ENCODE results near the gene TNRC6B. TPM values are rescaled to one million over a fixed set of nuclear protein-coding genes. Genes with fewer than 3 reads are reported as not detected.

Gene TNRC6B
- total RNA-seq, 2 experiments from 2014 or later: 37.0 to 63.7 TPM

GRCh38 chr22:40279017-40279416 lies 101.3 kb downstream of the TNRC6B start:
- no peak overlapping the region for H2AFZ ChIP-seq (ENCODE audit: low read length)
- H3K36me3 ChIP-seq (ENCODE audit: insufficient read depth, low read length): peaks cover 68% of the 10 kb centered on the region
- no peaks in the 10 kb centered on the region for H3K9me2 ChIP-seq (ENCODE audit: insufficient read depth, low read length)
- BruUV-seq (replicated peaks): no TSS peak
- no peak overlapping the region for H3K4me3 ChIP-seq (ENCODE audit: low read depth, low read length, poor library complexity, severe bottlenecking)
- intact Hi-C loops (cut with micrococcal nuclease; ENCODE audit: unreplicated experiment): no loop called here
- TF ChIP-seq CTCF (conservative IDR thresholded peaks at IDR 0.05; ENCODE audit: low read length): no peak
- H3K9me3 ChIP-seq (ENCODE audit: low read length): no peaks in the 10 kb centered on the region
- ChIA-PET POLR2A (no interaction called here), CTCF (ENCODE audit: unreplicated experiment) (interaction anchor here (0.7 kb wide), 1 partner anchor 11 kb away, joined by 5 read pairs; no protein-coding TSS in a partner anchor)
- H3K79me2 ChIP-seq (ENCODE audit: insufficient read depth, low read depth, low read length): no peaks in the 10 kb centered on the region
- DNase-seq (ENCODE audit: low spot score): no peak
- no peaks in the 10 kb centered on the region for H4K20me1 ChIP-seq (ENCODE audit: insufficient read depth, low read length)
- H3K4me1 ChIP-seq (ENCODE audit: insufficient read depth, low read length, poor library complexity, severe bottlenecking): peaks cover 12% of the 10 kb centered on the region
- H3K27ac ChIP-seq (ENCODE audit: low read depth, low read length, poor library complexity, severe bottlenecking): no peak overlapping the region
- no peak overlapping the region for H3K4me2 ChIP-seq (ENCODE audit: low read length)

GRCh38 chr22:40281717-40282116 lies 104.0 kb downstream of the TNRC6B start:
- Histone ChIP-seq H3K4me2 (ENCODE audit: low read length) (no peak overlapping the region), H3K4me1 (ENCODE audit: insufficient read depth, low read length, poor library complexity, severe bottlenecking) (peaks cover 2% of the 10 kb centered on the region), H3K27ac (ENCODE audit: low read depth, low read length, poor library complexity, severe bottlenecking) (no peak overlapping the region), H3K9me3 (ENCODE audit: low read length) (no peaks in the 10 kb centered on the region), H4K20me1 (ENCODE audit: insufficient read depth, low read length) (no peaks in the 10 kb centered on the region), H3K36me3 (ENCODE audit: insufficient read depth, low read length) (peaks cover 81% of the 10 kb centered on the region), H3K4me3 (ENCODE audit: low read depth, low read length, poor library complexity, severe bottlenecking) (no peak overlapping the region), H3K79me2 (ENCODE audit: insufficient read depth, low read depth, low read length) (no peaks in the 10 kb centered on the region), H2AFZ (ENCODE audit: low read length) (no peak overlapping the region), H3K9me2 (ENCODE audit: insufficient read depth, low read length) (no peaks in the 10 kb centered on the region)
- DNase-seq (ENCODE audit: low spot score): no peak
- ChIA-PET CTCF (ENCODE audit: unreplicated experiment) (no interaction called here), POLR2A (no interaction called here)
- intact Hi-C loops (cut with micrococcal nuclease; ENCODE audit: unreplicated experiment): no loop called here
- BruUV-seq (replicated peaks): no TSS peak
- no peak for TF ChIP-seq CTCF (conservative IDR thresholded peaks at IDR 0.05; ENCODE audit: low read length)
- no peak for TF ChIP-seq EZH2phosphoT487 (IDR thresholded peaks at IDR 0.05; ENCODE audit: borderline replicate concordance, low read depth, low read length)

GRCh38 chr22:40285513-40285912 lies 107.8 kb downstream of the TNRC6B start:
- TF ChIP-seq CTCF (conservative IDR thresholded peaks at IDR 0.05; ENCODE audit: low read length): no peak
- no peak for TF ChIP-seq EZH2phosphoT487 (IDR thresholded peaks at IDR 0.05; ENCODE audit: borderline replicate concordance, low read depth, low read length)
- Histone ChIP-seq H3K4me2 (ENCODE audit: low read length) (no peak overlapping the region), H3K4me3 (ENCODE audit: low read depth, low read length, poor library complexity, severe bottlenecking) (no peak overlapping the region), H2AFZ (ENCODE audit: low read length) (no peak overlapping the region), H3K27ac (ENCODE audit: low read depth, low read length, poor library complexity, severe bottlenecking) (no peak overlapping the region), H3K9me3 (ENCODE audit: low read length) (no peaks in the 10 kb centered on the region), H4K20me1 (ENCODE audit: insufficient read depth, low read length) (no peaks in the 10 kb centered on the region), H3K79me2 (ENCODE audit: insufficient read depth, low read depth, low read length) (no peaks in the 10 kb centered on the region), H3K9me2 (ENCODE audit: insufficient read depth, low read length) (no peaks in the 10 kb centered on the region), H3K4me1 (ENCODE audit: insufficient read depth, low read length, poor library complexity, severe bottlenecking) (no peaks in the 10 kb centered on the region), H3K36me3 (ENCODE audit: insufficient read depth, low read length) (peaks cover 89% of the 10 kb centered on the region)
- no TSS peak for BruUV-seq (replicated peaks)
- no peak for DNase-seq (ENCODE audit: low spot score)
- ChIA-PET CTCF (ENCODE audit: unreplicated experiment) (no interaction called here), POLR2A (interaction anchor here (0.6 to 1.3 kb wide), 2 partner anchors 12 to 42 kb away, joined by 3 to 8 read pairs; no protein-coding TSS in a partner anchor)
- intact Hi-C loops (cut with micrococcal nuclease; ENCODE audit: unreplicated experiment): no loop called here

Measured in OCI-LY7 (cell line).